Measurements from ENCODE around the gene HNRNPA1L2.

- TF ChIP-seq EZH2phosphoT487 (IDR thresholded peaks at IDR 0.05) (no peak), CTCF (IDR thresholded peaks at IDR 0.05) (no peak)
Measured at GRCh38 chr13:52686376-52686775, 44.1 kb downstream of the HNRNPA1L2 start.
